SU-DHL-6 (cell line): Measurements from ENCODE around the gene FSD1.

Source experiments
- CTCF ChIP-seq: fragments of 200-600 bp; sonication (generic); IDR thresholded peaks from one replicate; pipeline ENCODE4 v1.5.1; 2017; ENCODE audit warnings: antibody characterized with exemption, mild to moderate bottlenecking, low read length, moderate library complexity; ENCODE audit not compliant: insufficient read depth, poor library complexity, severe bottlenecking
- EZH2phosphoT487 ChIP-seq: fragments of 200-600 bp; sonication (generic), shearing (Covaris generic); conservative IDR thresholded peaks from 2 replicates; pipeline ENCODE4 v1.6.1; 2018; ENCODE audit warnings: mild to moderate bottlenecking, antibody characterized with exemption, low read length, moderate library complexity, mixed read lengths

GRCh38 chr19:4258181-4258580, 46.2 kb upstream of the FSD1 start:
- TF ChIP-seq CTCF (no peak), EZH2phosphoT487 (no peak)
